HepG2 (cell line): ENCODE data around the gene SBNO2. TPM values are rescaled to one million over a fixed set of nuclear protein-coding genes. Genes with fewer than 3 reads are reported as not detected.

ENCODE experiments used
- AGO2 ChIP-seq: fragments of 200-400 bp; formaldehyde crosslinking; optimal IDR thresholded peaks from 2 replicates; pipeline ENCODE3; 2017; ENCODE audit warnings: mild to moderate bottlenecking, low read depth, low read length, moderate library complexity
- ATF7-NPFF ChIP-seq: sonication (generic); formaldehyde crosslinking; IDR thresholded peaks from 2 replicates; pipeline ENCODE4 v1.8.1; 2023; ENCODE audit warnings: mild to moderate bottlenecking, low read depth, missing genetic modification reagents, moderate library complexity
- CC2D1A ChIP-seq: sonication (generic); formaldehyde crosslinking; IDR thresholded peaks from 2 replicates; pipeline ENCODE4 v1.8.1; 2023; ENCODE audit warnings: mild to moderate bottlenecking, missing genetic modification reagents
- CEBPB ChIP-seq: IDR thresholded peaks from 2 replicates; pipeline ENCODE4 v1.6.1; 2011; ENCODE audit warnings: low read depth, low read length, improper control_type of control experiment, borderline replicate concordance
- CHD4 ChIP-seq: fragments of 200-600 bp; sonication (generic); IDR thresholded peaks from 2 replicates; pipeline ENCODE4 v1.7.0; 2017; ENCODE audit warnings: mild to moderate bottlenecking, low read length, borderline replicate concordance
- FOXP1 ChIP-seq, 2 experiments: fragments of 450-650 bp in 1 of 2; IDR thresholded peaks; 2 replicates each; pipeline ENCODE4 v1.6.1; 2017 to 2018; ENCODE audit warnings: antibody characterized with exemption in 1 of 2
- HNRNPH1 ChIP-seq: fragments of 200-400 bp; formaldehyde crosslinking; optimal IDR thresholded peaks from 2 replicates; pipeline ENCODE3; 2017; ENCODE audit warnings: mild to moderate bottlenecking, low read depth, low read length
- KLF12 ChIP-seq: sonication (generic); formaldehyde crosslinking; IDR thresholded peaks from 2 replicates; pipeline ENCODE4 v1.4.0; 2020; ENCODE audit warnings: missing genetic modification reagents, borderline replicate concordance
- KLF13 ChIP-seq: sonication (generic); formaldehyde crosslinking; IDR thresholded peaks from 2 replicates; pipeline ENCODE4 v1.4.0; 2020; ENCODE audit warnings: mild to moderate bottlenecking, missing genetic modification reagents
- MBD4 ChIP-seq: IDR thresholded peaks from 2 replicates; pipeline ENCODE4 v1.6.1; 2012; ENCODE audit warnings: low read length, inconsistent platforms, borderline replicate concordance
- MED1 ChIP-seq: sonication (generic); formaldehyde crosslinking; IDR thresholded peaks from 2 replicates; pipeline ENCODE4 v1.4.0; 2020; ENCODE audit warnings: missing genetic modification reagents
- RBM22 ChIP-seq: fragments of 200-400 bp; formaldehyde crosslinking; optimal IDR thresholded peaks from 2 replicates; pipeline ENCODE3; 2017; ENCODE audit warnings: mild to moderate bottlenecking, low read length, moderate library complexity
- SP140L ChIP-seq: sonication (generic); formaldehyde crosslinking; IDR thresholded peaks from 2 replicates; pipeline ENCODE4 v1.4.0; 2020; ENCODE audit warnings: missing genetic modification reagents, borderline replicate concordance
- SRSF4 ChIP-seq: fragments of 200-400 bp; formaldehyde crosslinking; IDR thresholded peaks from one replicate; pipeline ENCODE4 v1.6.1; 2018; ENCODE audit warnings: mild to moderate bottlenecking, low read depth, low read length, moderate library complexity; ENCODE audit not compliant: poor library complexity, severe bottlenecking
- TFDP2 ChIP-seq: sonication (generic); formaldehyde crosslinking; IDR thresholded peaks from 2 replicates; pipeline ENCODE4 v1.4.0; 2020; ENCODE audit warnings: missing genetic modification reagents
- TRIM22 ChIP-seq: fragments of 450-650 bp; IDR thresholded peaks from 2 replicates; pipeline ENCODE4 v1.6.1; 2017
- XRCC5 ChIP-seq: fragments of 200-400 bp; formaldehyde crosslinking; optimal IDR thresholded peaks from 2 replicates; pipeline ENCODE3; 2017; ENCODE audit warnings: mild to moderate bottlenecking, low read length
- ZFY ChIP-seq: sonication (generic); formaldehyde crosslinking; IDR thresholded peaks from 2 replicates; pipeline ENCODE4 v1.4.0; 2020; ENCODE audit warnings: missing genetic modification reagents
- ZKSCAN5 ChIP-seq: sonication (generic); formaldehyde crosslinking; IDR thresholded peaks from 2 replicates; pipeline ENCODE4 v1.5.1; 2020; ENCODE audit warnings: mild to moderate bottlenecking, missing genetic modification reagents
- ZNF33B ChIP-seq: sonication (generic); formaldehyde crosslinking; IDR thresholded peaks from 2 replicates; pipeline ENCODE4 v1.5.1; 2020; ENCODE audit warnings: mild to moderate bottlenecking, missing genetic modification reagents
- ZNF430 ChIP-seq: sonication (generic); formaldehyde crosslinking; IDR thresholded peaks from 2 replicates; pipeline ENCODE4 v1.9.0; 2021; ENCODE audit warnings: mild to moderate bottlenecking, missing genetic modification reagents
- ZNF558 ChIP-seq: sonication (generic); formaldehyde crosslinking; IDR thresholded peaks from 2 replicates; pipeline ENCODE4 v1.9.0; 2022; ENCODE audit warnings: mild to moderate bottlenecking, missing genetic modification reagents, borderline replicate concordance
- ZNF746 ChIP-seq: sonication (generic); formaldehyde crosslinking; IDR thresholded peaks from 2 replicates; pipeline ENCODE4 v1.8.0; 2022; ENCODE audit warnings: mild to moderate bottlenecking, missing genetic modification reagents
- ZNF776 ChIP-seq: sonication (generic); formaldehyde crosslinking; IDR thresholded peaks from 2 replicates; pipeline ENCODE4 v1.4.0; 2020; ENCODE audit warnings: mild to moderate bottlenecking, missing genetic modification reagents
- ZNF784 ChIP-seq: sonication (generic); formaldehyde crosslinking; IDR thresholded peaks from 2 replicates; pipeline ENCODE4 v1.5.1; 2020; ENCODE audit warnings: missing genetic modification reagents, mild to moderate bottlenecking, borderline replicate concordance
- ZSCAN30 ChIP-seq: sonication (generic); formaldehyde crosslinking; IDR thresholded peaks from 2 replicates; pipeline ENCODE4 v1.5.0; 2020; ENCODE audit warnings: mild to moderate bottlenecking, missing genetic modification reagents
- polyA plus RNA-seq, 8 experiments: library from polyadenylated mRNA; depleted of rRNA in 3 of 8; stranded (reverse) in 7 of 8; unstranded in 1 of 8; fragments of >200 nt; fragmentation: Illumina TruSeq in 4 of 8; extraction: Trizol in 4 of 8; gene quantifications; 2 replicates each; pipeline versions ENCODE4 v1.2.1 to v1.2.3, GENCODE V29; 2011 to 2016; ENCODE audit warnings: low read depth in 4 of 8, missing spikeins in 1 of 8, mixed read lengths in 1 of 8; ENCODE audit not compliant: insufficient read depth in 1 of 8
- total RNA-seq, 5 experiments: library from RNA; depleted of rRNA; stranded (reverse); fragments of >200 nt; fragmentation: Illumina TruSeq; extraction: Trizol; gene quantifications; 2 replicates each; pipeline ENCODE4 v1.2.3, GENCODE V29; 2016; ENCODE audit warnings: low read depth in 1 of 5
- TF ChIP-seq, protein P1 (sequence below): sonication (generic); formaldehyde crosslinking; IDR thresholded peaks from 2 replicates; pipeline ENCODE4 v1.5.0; 2020; ENCODE audit warnings: missing genetic modification reagents

SBNO2 gene
- total and polyA plus RNA-seq, 2 of the 13 experiments (the other 11 are each of a cell fraction or from before 2014, with no cell fraction given), result 8.6 to 10.4 TPM

DNA sequence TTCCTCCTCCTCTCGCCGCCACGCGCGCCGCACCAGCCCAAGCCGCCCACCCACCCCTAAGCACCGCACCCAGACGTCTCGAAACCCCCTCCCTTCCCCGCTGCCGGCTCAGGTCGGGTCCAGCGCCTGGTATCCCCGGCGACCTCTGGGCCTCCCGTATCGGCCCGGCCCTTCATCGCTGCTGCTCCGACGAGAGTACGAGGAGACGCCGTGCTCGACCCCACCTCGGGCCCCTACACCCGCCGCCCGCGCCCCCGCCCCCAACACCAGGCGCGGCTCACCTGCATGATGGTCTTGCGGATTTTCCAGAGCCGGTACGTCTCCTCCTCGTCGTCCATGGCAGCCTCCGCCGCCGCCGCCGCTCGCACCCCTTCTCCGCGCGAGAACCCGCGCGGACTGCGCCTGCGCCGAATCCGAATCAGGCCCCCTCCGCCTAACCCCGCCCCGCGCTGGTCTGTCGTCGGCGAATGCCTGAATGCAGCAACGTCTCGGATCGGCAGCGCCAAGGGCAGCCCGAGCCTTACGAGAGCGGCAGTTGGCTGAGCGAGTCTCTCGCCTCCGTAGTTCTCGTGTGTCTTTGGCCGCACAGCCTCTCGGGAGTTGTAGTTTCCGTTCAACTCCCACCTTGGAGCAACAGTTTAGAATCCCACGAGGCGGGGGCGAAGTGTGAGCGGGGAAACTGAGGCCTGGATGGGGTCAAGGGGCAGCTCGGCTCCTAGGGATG lies 78.9 kb downstream of the SBNO2 start, which contains the start of gene POLR2E (continued):
- TF ChIP-seq RBM22 (no peak), SP140L (CRISPR knock-in tag) (no peak), TFDP2 (CRISPR knock-in tag) (peak; percentile 66), CEBPB (no peak), FOXP1 (IDR thresholded peaks at IDR 0.05) (no peak), FOXP1 (CRISPR knock-in tag; IDR thresholded peaks at IDR 0.05) (no peak), MED1 (CRISPR knock-in tag) (peak; percentile 80), ZNF430 (CRISPR knock-in tag) (no peak), KLF13 (CRISPR knock-in tag) (no peak), ZNF746 (CRISPR knock-in tag) (no peak), ZFY (peak; percentile 71), ZSCAN30 (no peak), AGO2 (peak; percentile 39), TRIM22 (no peak), ZNF558 (CRISPR knock-in tag) (no peak), ZKSCAN5 (no peak), ZNF784 (CRISPR knock-in tag) (no peak; the same call in 1 of the 2 replicates), ZNF776 (CRISPR knock-in tag) (no peak), XRCC5 (peak; percentile 85), ZNF33B (CRISPR knock-in tag) (no peak), ATF7-NPFF (peak; percentile 46; the same call in 1 of the 2 replicates), CHD4 (no peak), HNRNPH1 (no peak), KLF12 (no peak), SRSF4 (no peak), CC2D1A (CRISPR knock-in tag) (no peak), MBD4 (no peak)
- TF ChIP-seq, protein P1, sequence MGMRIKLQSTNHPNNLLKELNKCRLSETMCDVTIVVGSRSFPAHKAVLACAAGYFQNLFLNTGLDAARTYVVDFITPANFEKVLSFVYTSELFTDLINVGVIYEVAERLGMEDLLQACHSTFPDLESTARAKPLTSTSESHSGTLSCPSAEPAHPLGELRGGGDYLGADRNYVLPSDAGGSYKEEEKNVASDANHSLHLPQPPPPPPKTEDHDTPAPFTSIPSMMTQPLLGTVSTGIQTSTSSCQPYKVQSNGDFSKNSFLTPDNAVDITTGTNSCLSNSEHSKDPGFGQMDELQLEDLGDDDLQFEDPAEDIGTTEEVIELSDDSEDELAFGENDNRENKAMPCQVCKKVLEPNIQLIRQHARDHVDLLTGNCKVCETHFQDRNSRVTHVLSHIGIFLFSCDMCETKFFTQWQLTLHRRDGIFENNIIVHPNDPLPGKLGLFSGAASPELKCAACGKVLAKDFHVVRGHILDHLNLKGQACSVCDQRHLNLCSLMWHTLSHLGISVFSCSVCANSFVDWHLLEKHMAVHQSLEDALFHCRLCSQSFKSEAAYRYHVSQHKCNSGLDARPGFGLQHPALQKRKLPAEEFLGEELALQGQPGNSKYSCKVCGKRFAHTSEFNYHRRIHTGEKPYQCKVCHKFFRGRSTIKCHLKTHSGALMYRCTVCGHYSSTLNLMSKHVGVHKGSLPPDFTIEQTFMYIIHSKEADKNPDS (CRISPR knock-in tag), result 0 out of 2 replicates have a peak, but pooled peaks have one; percentile 8
